Measurements from ENCODE around the gene STAT4.

The STAT4 gene

GRCh38 chr2:191174442-191174841 is 23.6 kb upstream of the STAT4 start:
- DNase-seq, result no peak

GRCh38 chr2:191173206-191173605 is 22.4 kb upstream of the STAT4 start:
- no peak for DNase-seq

- DNase-seq, result no peak
These were observed 21.0 kb upstream of the STAT4 start for GRCh38 chr2:191171708-191172355.

GRCh38 chr2:191171286-191171685 is 20.5 kb upstream of the STAT4 start:
- no peak for DNase-seq

- no peak for DNase-seq
These were observed 20.0 kb upstream of the STAT4 start for GRCh38 chr2:191170773-191171172.

- DNase-seq, result no peak
These were observed 19.5 kb upstream of the STAT4 start for GRCh38 chr2:191170301-191170636.

- no peak for DNase-seq
These were observed 18.9 kb upstream of the STAT4 start for GRCh38 chr2:191169456-191170300.

GRCh38 chr2:191167766-191168165 is 17.0 kb upstream of the STAT4 start:
- no peak for DNase-seq

GRCh38 chr2:191166756-191167445 is 16.1 kb upstream of the STAT4 start:
- DNase-seq, result no peak

GRCh38 chr2:191166111-191166755 is 15.4 kb upstream of the STAT4 start:
- no peak for DNase-seq

- DNase-seq, result no peak
These were observed 14.4 kb upstream of the STAT4 start for GRCh38 chr2:191165176-191165643.

GRCh38 chr2:191158747-191159146 is 8.0 kb upstream of the STAT4 start:
- DNase-seq, result no peak

GRCh38 chr2:191158193-191158592 is 7.4 kb upstream of the STAT4 start:
- no peak for DNase-seq

- no peak for DNase-seq
These were observed 4.8 kb upstream of the STAT4 start for GRCh38 chr2:191155608-191156071.

GRCh38 chr2:191153716-191154115 is 2.9 kb upstream of the STAT4 start:
- DNase-seq, result no peak

GRCh38 chr2:191152482-191153240 is 1.9 kb upstream of the STAT4 start:
- DNase-seq, result peak; percentile 29

GRCh38 chr2:191151331-191151730 is 537 bp upstream of the STAT4 start:
- DNase-seq, result no peak

- DNase-seq, result peak; percentile 65
These were observed 579 bp downstream of the STAT4 start for GRCh38 chr2:191150230-191150599.

GRCh38 chr2:191149391-191149790 is 1.4 kb downstream of the STAT4 start:
- no peak for DNase-seq

GRCh38 chr2:191148791-191149190 is 2.0 kb downstream of the STAT4 start:
- no peak for DNase-seq

- no peak for DNase-seq
These were observed 2.5 kb downstream of the STAT4 start for GRCh38 chr2:191148281-191148680.

GRCh38 chr2:191145769-191146471 is 4.9 kb downstream of the STAT4 start:
- DNase-seq, result no peak

Data from CD4-positive, alpha-beta T cell treated with Interleukin-15 for 1 hour (primary cell).